Progenitor cell of endocrine pancreas (in vitro differentiated cells): ENCODE results near the gene FILIP1. TPM values are rescaled to one million over a fixed set of nuclear protein-coding genes. Genes with fewer than 3 reads are reported as not detected.

Experiments
- DNase-seq: peaks from one replicate; pipeline ENCODE4 v3.0.0; 2021; ENCODE audit warnings: low spot score; ENCODE audit not compliant: unreplicated experiment
- H3K27ac Mint-ChIP-seq: 2 replicates; pipeline ENCODE4 v1.8.0; 2021; ENCODE audit warnings: mild to moderate bottlenecking, moderate library complexity, mixed read lengths
- H3K27me3 Mint-ChIP-seq: 2 replicates; pipeline ENCODE4 v1.8.0; 2021; ENCODE audit warnings: mixed read lengths
- H3K36me3 Mint-ChIP-seq: 2 replicates; pipeline ENCODE4 v1.8.0; 2022; ENCODE audit warnings: mixed read lengths; ENCODE audit not compliant: insufficient read depth
- H3K4me1 Mint-ChIP-seq: 2 replicates; pipeline ENCODE4 v1.8.0; 2021; ENCODE audit warnings: low read depth, mixed read lengths
- H3K4me3 Mint-ChIP-seq: 2 replicates; pipeline ENCODE4 v1.8.0; 2021; ENCODE audit warnings: low read depth, mild to moderate bottlenecking, moderate library complexity, mixed read lengths
- H3K9me3 Mint-ChIP-seq: 2 replicates; pipeline ENCODE4 v1.8.0; 2021; ENCODE audit warnings: low read depth, mixed read lengths
- CTCF ChIP-seq: fragments of 200-600 bp; sonication (generic); IDR thresholded peaks from one replicate; pipeline ENCODE4 v1.5.0; 2021; ENCODE audit warnings: antibody characterized with exemption, mild to moderate bottlenecking; ENCODE audit not compliant: unreplicated experiment
- total RNA-seq: library from RNA; stranded (reverse); gene quantifications from 2 replicates; pipeline ENCODE4 v1.2.1, GENCODE V29; 2021

Gene FILIP1
- total RNA-seq, 1 donor from 2014 or later, result 0.31 TPM

- peak overlapping the region; percentile 4 for H3K27ac Mint-ChIP-seq
- peaks cover 5% of the 10 kb centered on the region for H3K9me3 Mint-ChIP-seq
- peaks cover 15% of the 10 kb centered on the region for H3K36me3 Mint-ChIP-seq
- H3K4me1 Mint-ChIP-seq, result peaks cover 37% of the 10 kb centered on the region
- no peaks in the 10 kb centered on the region for H3K27me3 Mint-ChIP-seq
- TF ChIP-seq CTCF, result no peak
- no peak for DNase-seq
- H3K4me3 Mint-ChIP-seq, result no peak overlapping the region
Observed at GRCh38 chr6:75278474-75279077, 215.0 kb downstream of the FILIP1 start.

- Mint-ChIP-seq H3K4me1 (peaks cover 23% of the 10 kb centered on the region), H3K27me3 (no peaks in the 10 kb centered on the region), H3K36me3 (peaks cover 40% of the 10 kb centered on the region), H3K9me3 (peaks cover 10% of the 10 kb centered on the region), H3K4me3 (no peak overlapping the region), H3K27ac (peak overlapping the region; percentile 67)
- no peak for TF ChIP-seq CTCF
- DNase-seq, result no peak
Observed at GRCh38 chr6:75275067-75275466, 218.5 kb downstream of the FILIP1 start.

GRCh38 chr6:75273009-75273408 lies 220.6 kb downstream of the FILIP1 start:
- no peak overlapping the region for H3K4me3 Mint-ChIP-seq
- H3K27ac Mint-ChIP-seq, result no peak overlapping the region
- peaks cover 19% of the 10 kb centered on the region for H3K4me1 Mint-ChIP-seq
- H3K27me3 Mint-ChIP-seq, result no peaks in the 10 kb centered on the region
- no peak for DNase-seq
- peaks cover 10% of the 10 kb centered on the region for H3K9me3 Mint-ChIP-seq
- no peak for TF ChIP-seq CTCF
- H3K36me3 Mint-ChIP-seq, result peaks cover 41% of the 10 kb centered on the region

GRCh38 chr6:75272145-75272840 lies 221.3 kb downstream of the FILIP1 start:
- H3K27ac Mint-ChIP-seq, result peak overlapping the region; percentile 39
- H3K27me3 Mint-ChIP-seq, result no peaks in the 10 kb centered on the region
- H3K9me3 Mint-ChIP-seq, result peaks cover 10% of the 10 kb centered on the region
- H3K4me1 Mint-ChIP-seq, result peaks cover 26% of the 10 kb centered on the region
- no peak for DNase-seq
- H3K4me3 Mint-ChIP-seq, result no peak overlapping the region
- TF ChIP-seq CTCF, result no peak
- peaks cover 41% of the 10 kb centered on the region for H3K36me3 Mint-ChIP-seq

- Mint-ChIP-seq H3K4me3 (no peak overlapping the region), H3K9me3 (peaks cover 5% of the 10 kb centered on the region), H3K27me3 (no peaks in the 10 kb centered on the region), H3K27ac (no peak overlapping the region), H3K36me3 (peaks cover 29% of the 10 kb centered on the region), H3K4me1 (peaks cover 21% of the 10 kb centered on the region)
- DNase-seq, result no peak
- TF ChIP-seq CTCF, result no peak
Observed at GRCh38 chr6:75268988-75269354, 224.6 kb downstream of the FILIP1 start.
